ENCODE data around the gene NAALAD2. TPM values are rescaled to one million over a fixed set of nuclear protein-coding genes. Genes with fewer than 3 reads are reported as not detected.
"Not testable (repeated sequence)": the region's sequence is repeated elsewhere in the genome, so short reads cannot be mapped to it uniquely, and the experiment has no call there.

Gene NAALAD2
- total RNA-seq, 3 donors from 2014 or later: 0.73 to 1.2 (median 0.92) TPM

GRCh38 chr11:90148900-90149299 is 14.4 kb downstream of the NAALAD2 start:
- intact Hi-C loops (cut with DNase I, micrococcal nuclease): no loop called here
- no peak for ATAC-seq
- H3K9me3 ChIP-seq: no peaks in the 10 kb centered on the region

GRCh38 chr11:90166982-90167573 is 32.6 kb downstream of the NAALAD2 start:
- ATAC-seq; intact Hi-C loops (cut with DNase I, micrococcal nuclease): not testable (repeated sequence)

More at GRCh38 chr11:90148900-90149299, 14.4 kb downstream of the NAALAD2 start:
- Histone ChIP-seq H3K4me1 (ENCODE audit: low read depth) (no peaks in the 10 kb centered on the region), H3K4me3 (no peak overlapping the region), H3K36me3 (ENCODE audit: low read depth) (no peaks in the 10 kb centered on the region)
- TF ChIP-seq, protein P1, sequence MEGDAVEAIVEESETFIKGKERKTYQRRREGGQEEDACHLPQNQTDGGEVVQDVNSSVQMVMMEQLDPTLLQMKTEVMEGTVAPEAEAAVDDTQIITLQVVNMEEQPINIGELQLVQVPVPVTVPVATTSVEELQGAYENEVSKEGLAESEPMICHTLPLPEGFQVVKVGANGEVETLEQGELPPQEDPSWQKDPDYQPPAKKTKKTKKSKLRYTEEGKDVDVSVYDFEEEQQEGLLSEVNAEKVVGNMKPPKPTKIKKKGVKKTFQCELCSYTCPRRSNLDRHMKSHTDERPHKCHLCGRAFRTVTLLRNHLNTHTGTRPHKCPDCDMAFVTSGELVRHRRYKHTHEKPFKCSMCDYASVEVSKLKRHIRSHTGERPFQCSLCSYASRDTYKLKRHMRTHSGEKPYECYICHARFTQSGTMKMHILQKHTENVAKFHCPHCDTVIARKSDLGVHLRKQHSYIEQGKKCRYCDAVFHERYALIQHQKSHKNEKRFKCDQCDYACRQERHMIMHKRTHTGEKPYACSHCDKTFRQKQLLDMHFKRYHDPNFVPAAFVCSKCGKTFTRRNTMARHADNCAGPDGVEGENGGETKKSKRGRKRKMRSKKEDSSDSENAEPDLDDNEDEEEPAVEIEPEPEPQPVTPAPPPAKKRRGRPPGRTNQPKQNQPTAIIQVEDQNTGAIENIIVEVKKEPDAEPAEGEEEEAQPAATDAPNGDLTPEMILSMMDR (IDR thresholded peaks at IDR 0.05): no peak
- DNase-seq: no peak

GRCh38 chr11:90167704-90168103 is 33.2 kb downstream of the NAALAD2 start:
- DNase-seq; H3K4me1 ChIP-seq (ENCODE audit: low read depth); H3K36me3 ChIP-seq (ENCODE audit: low read depth); H3K9me3 ChIP-seq; H3K4me3 ChIP-seq; intact Hi-C loops (cut with DNase I, micrococcal nuclease); ATAC-seq: not testable (repeated sequence)

More at GRCh38 chr11:90166982-90167573, 32.6 kb downstream of the NAALAD2 start:
- H3K36me3 ChIP-seq (ENCODE audit: low read depth); H3K9me3 ChIP-seq; H3K4me3 ChIP-seq; H3K4me1 ChIP-seq (ENCODE audit: low read depth); DNase-seq: not testable (repeated sequence)

- TF ChIP-seq, protein P1 (IDR thresholded peaks at IDR 0.05): no peak
- H3K9me3 ChIP-seq: no peaks in the 10 kb centered on the region
- no peaks in the 10 kb centered on the region for H3K4me1 ChIP-seq (ENCODE audit: low read depth)
- DNase-seq: no peak
- intact Hi-C loops (cut with DNase I, micrococcal nuclease): no loop called here
- ATAC-seq: no peak
- no peaks in the 10 kb centered on the region for H3K36me3 ChIP-seq (ENCODE audit: low read depth)
- H3K4me3 ChIP-seq: no peak overlapping the region
Observed at GRCh38 chr11:90168571-90168970, 34.1 kb downstream of the NAALAD2 start.

GRCh38 chr11:90171359-90171758 is 36.9 kb downstream of the NAALAD2 start:
- TF ChIP-seq, protein P1 (IDR thresholded peaks at IDR 0.05): no peak
- ATAC-seq (no peak), DNase-seq (no peak)
- Histone ChIP-seq H3K4me3 (no peak overlapping the region), H3K9me3 (no peaks in the 10 kb centered on the region), H3K4me1 (ENCODE audit: low read depth) (no peaks in the 10 kb centered on the region), H3K36me3 (ENCODE audit: low read depth) (no peaks in the 10 kb centered on the region)
- intact Hi-C loops (cut with DNase I, micrococcal nuclease): no loop called here

- Histone ChIP-seq H3K4me3 (no peak overlapping the region), H3K36me3 (ENCODE audit: low read depth) (no peaks in the 10 kb centered on the region), H3K9me3 (no peaks in the 10 kb centered on the region), H3K4me1 (ENCODE audit: low read depth) (no peaks in the 10 kb centered on the region)
- ATAC-seq: no peak
- no peak for DNase-seq
- intact Hi-C loops (cut with DNase I, micrococcal nuclease): no loop called here
- TF ChIP-seq, protein P1 (IDR thresholded peaks at IDR 0.05): no peak
Observed at GRCh38 chr11:90176069-90176468, 41.6 kb downstream of the NAALAD2 start.

DNA sequence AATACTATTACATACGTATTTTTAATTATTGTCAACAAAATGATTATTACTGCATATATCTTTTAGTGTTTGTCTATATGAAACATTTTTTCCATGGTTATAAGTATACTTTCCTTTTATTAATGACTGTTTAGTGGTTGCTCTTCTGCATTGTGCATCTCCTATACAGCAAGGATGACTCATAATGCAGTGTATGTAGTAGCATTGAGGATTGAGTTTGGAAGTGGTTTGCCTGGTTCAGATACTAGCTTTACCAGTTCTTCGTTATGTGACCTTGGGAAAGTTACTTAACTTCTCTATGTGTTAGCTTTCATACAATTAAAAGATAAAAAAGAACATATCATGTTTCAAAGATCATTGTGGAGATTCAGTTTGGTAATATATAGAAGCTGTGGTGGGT is 44.3 kb downstream of the NAALAD2 start:
- Histone ChIP-seq H3K4me1 (ENCODE audit: low read depth) (no peaks in the 10 kb centered on the region), H3K36me3 (ENCODE audit: low read depth) (no peaks in the 10 kb centered on the region), H3K9me3 (no peaks in the 10 kb centered on the region), H3K4me3 (no peak overlapping the region)
- TF ChIP-seq, protein P1 (IDR thresholded peaks at IDR 0.05): no peak
- ATAC-seq (no peak), DNase-seq (no peak)
- intact Hi-C loops (cut with DNase I, micrococcal nuclease): no loop called here
